ENCODE data around the gene LYST. TPM values are rescaled to one million over a fixed set of nuclear protein-coding genes. Genes with fewer than 3 reads are reported as not detected.

The LYST gene
- polyA plus RNA-seq, 1 of the 3 experiments (the other 2 are of a cell fraction): 3.9 TPM

DNA sequence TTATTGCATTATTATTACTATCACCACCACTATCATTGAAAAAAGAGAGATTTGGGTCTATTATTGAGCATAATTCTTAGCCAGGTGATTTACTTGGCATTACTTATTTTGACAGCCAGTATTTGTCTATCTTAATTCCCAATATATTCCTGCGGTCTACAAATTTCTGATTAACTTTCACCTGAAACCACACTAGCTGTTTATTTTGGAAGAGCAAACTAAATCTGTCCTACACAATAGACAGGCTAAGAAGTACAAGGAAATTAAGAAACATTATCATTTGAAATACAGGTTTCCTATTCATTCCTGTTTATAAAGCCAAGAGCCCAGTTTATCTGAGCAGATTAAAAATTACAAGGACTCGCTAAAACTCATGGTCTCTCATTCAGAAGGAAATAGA lies 6.9 kb upstream of the LYST start:
- no peaks in the 10 kb centered on the region for H3K27me3 ChIP-seq (ENCODE audit: insufficient read depth)
- H3K4me2 ChIP-seq: no peak overlapping the region
- DNase-seq: no peak
- no peaks in the 10 kb centered on the region for H3K36me3 ChIP-seq (replicated peaks in 1 of 2; ENCODE audit: control insufficient read depth in 1 of 2, insufficient read depth in 2 of 2, low read length in 1 of 2)
- no peaks in the 10 kb centered on the region for H4K20me1 ChIP-seq (ENCODE audit: insufficient read depth)
- no peaks in the 10 kb centered on the region for H3K9me3 ChIP-seq
- no peaks in the 10 kb centered on the region for H3K79me2 ChIP-seq (ENCODE audit: insufficient read depth)
- H3K4me1 ChIP-seq (ENCODE audit: control insufficient read depth in 1 of 2, insufficient read depth in 2 of 2, low read depth in 1 of 2, low read length in 1 of 2): peaks cover 0 to 2% of the 10 kb centered on the region in 2 experiments; a peak in 1 of 4 replicates
- no peaks in the 10 kb centered on the region for H3K9me2 ChIP-seq
- no peak overlapping the region for H3K9ac ChIP-seq
- CTCF ChIA-PET: no interaction called here
- TF ChIP-seq RXRA (IDR thresholded peaks at IDR 0.05; ENCODE audit: borderline replicate concordance, low read depth): no peak
- TF ChIP-seq, protein P1, sequence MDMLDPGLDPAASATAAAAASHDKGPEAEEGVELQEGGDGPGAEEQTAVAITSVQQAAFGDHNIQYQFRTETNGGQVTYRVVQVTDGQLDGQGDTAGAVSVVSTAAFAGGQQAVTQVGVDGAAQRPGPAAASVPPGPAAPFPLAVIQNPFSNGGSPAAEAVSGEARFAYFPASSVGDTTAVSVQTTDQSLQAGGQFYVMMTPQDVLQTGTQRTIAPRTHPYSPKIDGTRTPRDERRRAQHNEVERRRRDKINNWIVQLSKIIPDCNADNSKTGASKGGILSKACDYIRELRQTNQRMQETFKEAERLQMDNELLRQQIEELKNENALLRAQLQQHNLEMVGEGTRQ (IDR thresholded peaks at IDR 0.05; ENCODE audit: borderline replicate concordance, low read depth, low read length): no peak
- TF ChIP-seq RAD21 (IDR thresholded peaks at IDR 0.05; ENCODE audit: low read length): no peak
- WGBS (ENCODE audit: low lambda C conversion rate): 99% methylated on average over 2 of the region's 2 CpGs
- POLR2A ChIA-PET: no interaction called here
- no peaks in the 10 kb centered on the region for H3F3A ChIP-seq (replicated peaks; ENCODE audit: insufficient read depth)
- H3K27ac ChIP-seq (ENCODE audit: low read depth in 2 of 2, low read length in 1 of 2): no peak overlapping the region
- H3K4me3 ChIP-seq (ENCODE audit: low read depth in 2 of 2, low read length in 1 of 2): no peak overlapping the region
- no peak overlapping the region for H2AFZ ChIP-seq (ENCODE audit: low read depth)

DNA sequence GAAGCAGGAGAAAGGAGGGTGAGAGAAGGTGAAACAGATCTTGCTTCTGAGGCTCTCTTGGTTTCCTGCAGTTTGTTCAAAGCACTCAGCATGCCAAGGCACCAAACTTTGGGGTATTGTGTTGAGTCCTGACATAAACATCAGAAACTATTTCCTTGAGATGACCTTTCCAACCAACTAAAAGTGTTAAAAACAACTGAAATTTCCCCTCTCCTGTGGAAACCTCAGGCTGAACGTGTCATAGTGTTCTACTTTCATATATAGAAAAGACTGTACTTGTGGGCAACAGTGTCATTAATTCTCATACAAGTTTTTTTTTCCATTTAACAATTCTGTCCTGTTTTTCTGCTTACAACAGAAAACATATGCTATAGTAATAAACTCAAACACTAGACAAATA lies 6.3 kb upstream of the LYST start:
- Histone ChIP-seq H3K4me1 (ENCODE audit: control insufficient read depth in 1 of 2, insufficient read depth in 2 of 2, low read depth in 1 of 2, low read length in 1 of 2) (peaks cover 0 to 2% of the 10 kb centered on the region in 2 experiments; a peak in 1 of 4 replicates), H3K4me2 (no peak overlapping the region), H3K9me3 (no peaks in the 10 kb centered on the region), H3F3A (replicated peaks; ENCODE audit: insufficient read depth) (no peaks in the 10 kb centered on the region), H3K9me2 (no peaks in the 10 kb centered on the region), H3K36me3 (replicated peaks in 1 of 2; ENCODE audit: control insufficient read depth in 1 of 2, insufficient read depth in 2 of 2, low read length in 1 of 2) (no peaks in the 10 kb centered on the region), H2AFZ (ENCODE audit: low read depth) (no peak overlapping the region), H3K4me3 (ENCODE audit: low read depth in 2 of 2, low read length in 1 of 2) (no peak overlapping the region), H3K27me3 (ENCODE audit: insufficient read depth) (no peaks in the 10 kb centered on the region), H3K79me2 (ENCODE audit: insufficient read depth) (no peaks in the 10 kb centered on the region), H4K20me1 (ENCODE audit: insufficient read depth) (no peaks in the 10 kb centered on the region), H3K27ac (ENCODE audit: low read depth in 2 of 2, low read length in 1 of 2) (no peak overlapping the region), H3K9ac (no peak overlapping the region)
- POLR2A ChIA-PET: no interaction called here
- 37% methylated on average over 1 of the region's 1 CpG for WGBS (ENCODE audit: low lambda C conversion rate)
- CTCF ChIA-PET: no interaction called here
- DNase-seq: no peak
- TF ChIP-seq RXRA (IDR thresholded peaks at IDR 0.05; ENCODE audit: borderline replicate concordance, low read depth) (no peak), GATA2 (CRISPR knock-in tag; IDR thresholded peaks at IDR 0.05) (no peak)

DNA sequence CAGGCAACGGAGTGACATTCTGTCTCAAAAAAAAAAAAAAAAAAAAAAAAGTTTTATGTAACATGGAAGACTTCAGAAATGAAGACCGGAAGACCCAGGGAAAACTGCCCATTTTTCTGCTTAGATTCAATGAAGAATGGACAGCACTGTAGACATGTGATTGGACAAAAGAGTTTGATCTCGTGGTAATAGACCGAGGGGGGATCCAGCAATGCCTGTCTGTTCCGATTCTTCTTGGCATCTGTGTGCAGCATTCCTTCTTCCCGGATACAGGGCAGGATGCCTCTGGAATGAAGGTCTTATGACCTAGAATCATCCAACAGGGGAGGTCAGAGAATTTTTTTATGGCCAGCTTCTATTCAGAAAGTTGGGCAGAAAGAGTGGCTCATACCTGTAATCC lies 5.6 kb upstream of the LYST start:
- H3K79me2 ChIP-seq (ENCODE audit: insufficient read depth): no peaks in the 10 kb centered on the region
- peaks cover 0 to 3% of the 10 kb centered on the region in 2 experiments; a peak in 1 of 4 replicates for H3K4me1 ChIP-seq (ENCODE audit: control insufficient read depth in 1 of 2, insufficient read depth in 2 of 2, low read depth in 1 of 2, low read length in 1 of 2)
- H3K36me3 ChIP-seq (replicated peaks in 1 of 2; ENCODE audit: control insufficient read depth in 1 of 2, insufficient read depth in 2 of 2, low read length in 1 of 2): no peaks in the 10 kb centered on the region
- TF ChIP-seq MXI1 (IDR thresholded peaks at IDR 0.05; ENCODE audit: low read depth, low read length): no peak
- no peak for TF ChIP-seq POLR2AphosphoS5 (IDR thresholded peaks at IDR 0.05; ENCODE audit: low read depth, low read length)
- no peak for TF ChIP-seq CHD2 (IDR thresholded peaks at IDR 0.05; ENCODE audit: low read length, partially characterized antibody)
- H4K20me1 ChIP-seq (ENCODE audit: insufficient read depth): no peaks in the 10 kb centered on the region
- DNase-seq: no peak
- no peaks in the 10 kb centered on the region for H3K9me3 ChIP-seq
- H3K4me2 ChIP-seq: no peak overlapping the region
- H3K27me3 ChIP-seq (ENCODE audit: insufficient read depth): no peaks in the 10 kb centered on the region
- H3K27ac ChIP-seq (ENCODE audit: low read depth in 2 of 2, low read length in 1 of 2): no peak overlapping the region
- H3K9ac ChIP-seq: no peak overlapping the region
- CTCF ChIA-PET: interaction anchor here (0.7 kb wide), 1 partner anchor 1509 kb away, joined by 3 read pairs; no protein-coding TSS in a partner anchor
- no peaks in the 10 kb centered on the region for H3K9me2 ChIP-seq
- WGBS (ENCODE audit: low lambda C conversion rate): 85% methylated on average over 6 of the region's 6 CpGs
- H3F3A ChIP-seq (replicated peaks; ENCODE audit: insufficient read depth): no peaks in the 10 kb centered on the region
- no peak overlapping the region for H2AFZ ChIP-seq (ENCODE audit: low read depth)
- POLR2A ChIA-PET: no interaction called here
- no peak overlapping the region for H3K4me3 ChIP-seq (ENCODE audit: low read depth in 2 of 2, low read length in 1 of 2)
